ENCODE results near the gene ATG16L1.

The ATG16L1 gene

GRCh38 chr2:233338812-233339368 is 87.4 kb downstream of the ATG16L1 start:
- no peak for DNase-seq

GRCh38 chr2:233339427-233339826 is 88.0 kb downstream of the ATG16L1 start:
- no peak for DNase-seq

- DNase-seq, result no peak
Observed at GRCh38 chr2:233341296-233341695, 89.8 kb downstream of the ATG16L1 start.

- DNase-seq, result no peak
Observed at GRCh38 chr2:233342301-233342700, 90.8 kb downstream of the ATG16L1 start.

- no peak for DNase-seq
Observed at GRCh38 chr2:233343171-233343705, 91.8 kb downstream of the ATG16L1 start.

Data from NCI-H2029 (cell line).